Right lobe of liver (tissue), 6 donors: ENCODE measurements around the gene APOL5. TPM values are rescaled to one million over a fixed set of nuclear protein-coding genes. Genes with fewer than 3 reads are reported as not detected.

Experiments
- ATAC-seq, 4 donors: fragments of 200-7000 bp; cut with Tn5 transposase; one replicate each; pipeline ENCODE4 v1.9.1; 2020; ENCODE audit warnings: mild to moderate bottlenecking in 4 of 4, moderate library complexity in 4 of 4
- DNase-seq, 3 donors: peaks; one replicate each; pipeline ENCODE4 v3.0.0-alpha.2; 2020
- H3K27ac ChIP-seq, 3 donors: fragments of 200-600 bp; one replicate each; pipeline ENCODE4 v1.8.0; 2022
- H3K27me3 ChIP-seq, 2 donors: fragments of 200-600 bp; one replicate each; pipeline ENCODE4 v1.8.0; 2022
- H3K36me3 ChIP-seq, 4 donors: fragments of 200-600 bp; sonication (generic) in 1 of 4; one replicate each; pipeline versions ENCODE4 v1.5.1 to v1.8.0; 2017 to 2022; ENCODE audit warnings: control low read depth in 1 of 4
- H3K4me1 ChIP-seq, 4 donors: fragments of 200-600 bp; sonication (generic) in 1 of 4; one replicate each; pipeline versions ENCODE4 v1.5.1 to v1.8.0; 2017 to 2022; ENCODE audit warnings: control low read depth in 1 of 4
- H3K4me3 ChIP-seq, 3 donors: fragments of 200-600 bp; one replicate each; pipeline ENCODE4 v1.8.0; 2022
- H3K9me3 ChIP-seq, 4 donors: fragments of 200-600 bp; sonication (generic) in 1 of 4; one replicate each; pipeline versions ENCODE4 v1.5.1 to v1.8.0; 2017 to 2022; ENCODE audit warnings: control low read depth in 1 of 4
- POLR2A ChIP-seq: fragments of 450-650 bp; IDR thresholded peaks from one replicate; pipeline ENCODE4 v1.6.1; 2017; ENCODE audit warnings: antibody characterized with exemption, mild to moderate bottlenecking
- WGBS: methylation state at CpG from one replicate; pipeline ENCODE4 v1.1.6; 2018; ENCODE audit warnings: low coverage, low lambda C conversion rate; ENCODE audit not compliant: insufficient coverage; ENCODE audit errors: missing lambda C conversion rate; 5-methylcytosine and 5-hydroxymethylcytosine counted together
- intact Hi-C, 2 donors: fragments of 100-400 bp; cut with DNase I; formaldehyde crosslinking; loops; one replicate each; pipeline versions ENCODE4 v1.11.2 to v1.14.1; 2022
- total RNA-seq, 6 experiments: library from RNA; depleted of rRNA in 2 of 6; stranded (reverse); fragments of >200 nt in 2 of 6; fragmentation: NEBNext Ultra II Directional in 3 of 6; extraction: Animal tissue kit (Norgen Biotek cat#: 25700) in 3 of 6; gene quantifications; one replicate each; pipeline versions ENCODE4 v1.1.0 to v1.2.4, GENCODE V29; 2016 to 2023
- TF ChIP-seq, protein P1 (sequence below), 4 donors: fragments of 200-600 bp in 3 of 4; fragments of 450-650 bp in 1 of 4; IDR thresholded peaks; one replicate each; pipeline versions ENCODE4 v1.5.1 to v1.8.0; 2016 to 2022; ENCODE audit warnings: antibody characterized with exemption in 4 of 4, mild to moderate bottlenecking in 2 of 4
- donor health status: DM: no; HTN: yes; CAD: no.
- donor health status: DM: no; HTN: no; CAD: no.
- donor health status: DM: no; HTN: no; CAD: no.
- donor health status: DM: no; HTN: yes; CAD: no.
- donor health status: DM: no; HTN: yes; CAD: no.

Gene APOL5
- total RNA-seq, 6 experiments from 2014 or later, result 0.51 TPM; not detected in 5

DNA sequence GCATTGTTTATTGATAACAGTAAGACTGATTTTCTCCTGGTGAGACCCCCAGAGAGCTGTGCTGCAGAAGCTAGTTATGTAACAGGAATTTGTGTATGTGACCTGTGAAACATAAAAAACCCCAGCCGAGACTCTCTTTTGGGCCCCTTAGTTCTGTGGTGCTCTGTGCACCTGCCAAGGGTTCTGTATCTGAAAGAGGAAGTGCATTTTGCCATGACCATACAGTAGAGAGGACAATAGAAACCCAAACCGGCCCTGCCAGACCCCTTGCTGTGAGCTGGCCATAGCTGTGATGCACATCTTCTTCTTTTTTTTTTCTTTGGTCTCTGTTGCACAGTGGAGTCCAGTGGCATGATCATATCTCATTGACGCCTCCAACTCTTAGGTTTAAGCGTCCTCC lies 31.4 kb upstream of the APOL5 start:
- Histone ChIP-seq H3K27ac (no peak overlapping the region), H3K9me3 (no peaks in the 10 kb centered on the region), H3K27me3 (no peaks in the 10 kb centered on the region), H3K36me3 (no peaks in the 10 kb centered on the region), H3K4me1 (no peaks in the 10 kb centered on the region), H3K4me3 (no peak overlapping the region)
- WGBS, result 79% methylated on average over 4 of the region's 4 CpGs
- DNase-seq (no peak), ATAC-seq (no peak)
- intact Hi-C loops, result no loop called here
- TF ChIP-seq, protein P1, sequence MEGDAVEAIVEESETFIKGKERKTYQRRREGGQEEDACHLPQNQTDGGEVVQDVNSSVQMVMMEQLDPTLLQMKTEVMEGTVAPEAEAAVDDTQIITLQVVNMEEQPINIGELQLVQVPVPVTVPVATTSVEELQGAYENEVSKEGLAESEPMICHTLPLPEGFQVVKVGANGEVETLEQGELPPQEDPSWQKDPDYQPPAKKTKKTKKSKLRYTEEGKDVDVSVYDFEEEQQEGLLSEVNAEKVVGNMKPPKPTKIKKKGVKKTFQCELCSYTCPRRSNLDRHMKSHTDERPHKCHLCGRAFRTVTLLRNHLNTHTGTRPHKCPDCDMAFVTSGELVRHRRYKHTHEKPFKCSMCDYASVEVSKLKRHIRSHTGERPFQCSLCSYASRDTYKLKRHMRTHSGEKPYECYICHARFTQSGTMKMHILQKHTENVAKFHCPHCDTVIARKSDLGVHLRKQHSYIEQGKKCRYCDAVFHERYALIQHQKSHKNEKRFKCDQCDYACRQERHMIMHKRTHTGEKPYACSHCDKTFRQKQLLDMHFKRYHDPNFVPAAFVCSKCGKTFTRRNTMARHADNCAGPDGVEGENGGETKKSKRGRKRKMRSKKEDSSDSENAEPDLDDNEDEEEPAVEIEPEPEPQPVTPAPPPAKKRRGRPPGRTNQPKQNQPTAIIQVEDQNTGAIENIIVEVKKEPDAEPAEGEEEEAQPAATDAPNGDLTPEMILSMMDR (IDR thresholded peaks at IDR 0.05), result no peak
- TF ChIP-seq POLR2A, result no peak

DNA sequence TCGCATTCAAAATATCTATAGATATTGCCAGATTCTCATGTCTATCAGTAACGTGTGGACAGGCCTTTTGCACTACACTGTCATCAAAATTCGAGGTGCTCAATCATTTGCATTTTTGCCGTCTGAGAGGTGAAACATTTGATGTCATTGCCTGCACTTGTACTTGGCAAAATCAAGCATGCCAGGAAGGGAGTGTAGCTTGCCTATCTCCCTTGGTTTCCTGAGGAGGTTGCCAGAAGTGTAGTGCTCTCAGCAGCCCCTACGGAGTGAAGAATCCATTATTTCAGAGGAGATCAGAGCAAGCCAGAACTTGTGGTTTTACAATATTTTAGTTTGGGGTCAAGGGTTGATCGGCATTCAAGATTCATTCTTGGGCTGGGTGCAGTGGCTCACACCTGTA lies 30.2 kb upstream of the APOL5 start:
- H3K4me3 ChIP-seq, result no peak overlapping the region
- H3K36me3 ChIP-seq, result no peaks in the 10 kb centered on the region
- no peaks in the 10 kb centered on the region for H3K9me3 ChIP-seq
- intact Hi-C loops, result no loop called here
- no peak for DNase-seq
- no peak overlapping the region for H3K27ac ChIP-seq
- H3K27me3 ChIP-seq, result no peaks in the 10 kb centered on the region
- ATAC-seq, result no peak
- TF ChIP-seq POLR2A, result no peak
- TF ChIP-seq, protein P1 (IDR thresholded peaks at IDR 0.05), result no peak
- H3K4me1 ChIP-seq, result no peaks in the 10 kb centered on the region
- WGBS, result 86% methylated on average over 5 of the region's 6 CpGs

DNA sequence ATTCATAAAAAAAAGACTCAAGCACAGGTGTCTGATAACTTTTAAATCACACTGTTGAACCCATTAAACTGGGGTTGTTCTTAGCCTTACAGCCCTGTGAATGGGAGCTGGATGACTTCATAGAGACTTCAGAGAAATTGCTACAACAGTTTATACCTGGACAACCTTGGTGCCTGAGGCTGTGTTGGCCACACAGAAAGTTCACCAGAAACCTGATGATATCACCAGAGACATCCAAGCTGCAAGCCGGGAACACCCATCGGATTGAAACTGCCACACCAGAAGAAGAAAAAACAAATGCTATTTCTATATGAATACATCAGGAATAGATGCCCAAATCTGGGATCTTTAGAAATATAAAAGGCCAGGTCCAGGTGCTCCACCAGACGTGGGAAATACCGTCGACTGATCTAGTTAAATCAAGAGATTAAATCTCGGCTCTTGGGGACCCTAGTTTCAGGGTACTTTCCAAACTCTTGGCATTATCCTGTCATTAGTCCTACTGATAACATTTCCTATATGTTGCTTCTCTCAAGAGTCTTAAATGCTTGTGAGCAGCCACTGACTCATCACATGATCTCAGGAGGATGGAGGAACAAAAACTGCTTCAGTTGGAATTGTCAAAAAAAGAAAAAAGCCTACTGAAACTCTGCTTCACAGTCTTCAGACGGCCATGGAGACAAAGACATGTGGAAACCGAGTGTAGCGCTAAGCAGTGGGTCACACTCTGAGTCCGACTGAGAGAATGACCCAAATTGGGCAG lies 28.6 kb upstream of the APOL5 start:
- H3K27ac ChIP-seq, result no peak overlapping the region
- intact Hi-C loops, result no loop called here
- no peak for DNase-seq
- H3K36me3 ChIP-seq, result no peaks in the 10 kb centered on the region
- TF ChIP-seq POLR2A, result no peak
- TF ChIP-seq, protein P1 (IDR thresholded peaks at IDR 0.05), result no peak
- no peak for ATAC-seq
- no peaks in the 10 kb centered on the region for H3K4me1 ChIP-seq
- no peaks in the 10 kb centered on the region for H3K9me3 ChIP-seq
- WGBS, result 78% methylated on average over 10 of the region's 10 CpGs
- H3K4me3 ChIP-seq, result no peak overlapping the region
- H3K27me3 ChIP-seq, result no peaks in the 10 kb centered on the region

DNA sequence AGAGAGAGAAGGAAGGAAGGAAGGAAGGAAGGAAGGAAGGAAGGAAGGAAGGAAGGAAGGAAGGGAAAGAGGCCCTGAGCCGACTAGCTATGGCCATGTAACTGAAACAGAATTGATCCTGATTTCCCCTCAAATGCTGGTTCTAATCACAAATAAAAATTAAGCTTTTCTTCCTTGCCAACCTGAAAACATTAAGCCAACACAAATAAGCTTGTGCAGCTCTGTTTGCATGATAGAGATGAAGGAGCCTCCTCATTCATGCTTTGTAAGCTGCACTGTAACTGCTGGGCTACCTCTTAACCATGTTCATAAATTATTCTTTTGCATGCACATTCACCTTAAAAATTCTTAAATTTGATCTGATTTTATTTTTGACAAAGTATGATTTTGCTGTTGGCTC lies 27.7 kb upstream of the APOL5 start:
- Histone ChIP-seq H3K36me3 (no peaks in the 10 kb centered on the region), H3K27ac (no peak overlapping the region), H3K4me3 (no peak overlapping the region), H3K4me1 (no peaks in the 10 kb centered on the region), H3K27me3 (no peaks in the 10 kb centered on the region), H3K9me3 (no peaks in the 10 kb centered on the region)
- DNase-seq (no peak), ATAC-seq (no peak)
- WGBS, result 13% methylated on average over 1 of the region's 1 CpG
- TF ChIP-seq, protein P1 (IDR thresholded peaks at IDR 0.05), result no peak
- TF ChIP-seq POLR2A, result no peak
- intact Hi-C loops, result no loop called here
